ENCODE results near the gene KLHL30.
"Not testable (repeated sequence)": the region's sequence is repeated elsewhere in the genome, so short reads cannot be mapped to it uniquely, and the experiment has no call there.

DNA sequence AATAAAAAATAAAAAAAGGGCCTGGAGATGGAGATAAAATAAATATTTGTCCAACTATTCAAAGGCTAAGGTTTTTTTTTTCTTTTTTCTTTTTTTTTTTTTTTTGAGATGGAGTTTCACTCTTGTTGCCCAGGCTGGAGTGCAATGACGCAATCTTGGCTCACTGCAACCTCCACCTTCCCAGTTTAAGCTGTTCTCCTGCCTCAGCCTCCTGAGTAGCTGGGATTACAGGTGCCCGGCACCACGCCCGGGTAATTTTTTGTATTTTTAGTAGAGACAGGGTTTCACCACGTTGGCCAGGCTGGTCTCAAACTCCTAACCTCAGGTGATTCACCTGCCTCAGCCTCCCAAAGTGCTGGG, 32.6 kb downstream of the KLHL30 start:
- TF ChIP-seq, protein P1, sequence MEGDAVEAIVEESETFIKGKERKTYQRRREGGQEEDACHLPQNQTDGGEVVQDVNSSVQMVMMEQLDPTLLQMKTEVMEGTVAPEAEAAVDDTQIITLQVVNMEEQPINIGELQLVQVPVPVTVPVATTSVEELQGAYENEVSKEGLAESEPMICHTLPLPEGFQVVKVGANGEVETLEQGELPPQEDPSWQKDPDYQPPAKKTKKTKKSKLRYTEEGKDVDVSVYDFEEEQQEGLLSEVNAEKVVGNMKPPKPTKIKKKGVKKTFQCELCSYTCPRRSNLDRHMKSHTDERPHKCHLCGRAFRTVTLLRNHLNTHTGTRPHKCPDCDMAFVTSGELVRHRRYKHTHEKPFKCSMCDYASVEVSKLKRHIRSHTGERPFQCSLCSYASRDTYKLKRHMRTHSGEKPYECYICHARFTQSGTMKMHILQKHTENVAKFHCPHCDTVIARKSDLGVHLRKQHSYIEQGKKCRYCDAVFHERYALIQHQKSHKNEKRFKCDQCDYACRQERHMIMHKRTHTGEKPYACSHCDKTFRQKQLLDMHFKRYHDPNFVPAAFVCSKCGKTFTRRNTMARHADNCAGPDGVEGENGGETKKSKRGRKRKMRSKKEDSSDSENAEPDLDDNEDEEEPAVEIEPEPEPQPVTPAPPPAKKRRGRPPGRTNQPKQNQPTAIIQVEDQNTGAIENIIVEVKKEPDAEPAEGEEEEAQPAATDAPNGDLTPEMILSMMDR (IDR thresholded peaks at IDR 0.05): not testable (repeated sequence)
- not testable (repeated sequence) for TF ChIP-seq POLR2A (IDR thresholded peaks at IDR 0.05)
